ENCODE results near the gene TRABD2B. TPM values are rescaled to one million over a fixed set of nuclear protein-coding genes. Genes with fewer than 3 reads are reported as not detected.

The TRABD2B gene
- total RNA-seq, 1 experiment from 2014 or later, result 10.3 TPM

- H3K4me1 Mint-ChIP-seq, result peaks cover 19% of the 10 kb centered on the region
- TF ChIP-seq TCF7 (CRISPR knock-in tag; IDR thresholded peaks at IDR 0.05; ENCODE audit: low read depth) (no peak), E2F5 (CRISPR knock-in tag; IDR thresholded peaks at IDR 0.05) (no peak), NFE2L1 (CRISPR knock-in tag; IDR thresholded peaks at IDR 0.05) (no peak), SMAD3 (CRISPR knock-in tag; IDR thresholded peaks at IDR 0.05; ENCODE audit: borderline replicate concordance) (no peak), ZNF532 (CRISPR knock-in tag; IDR thresholded peaks at IDR 0.05; ENCODE audit: borderline replicate concordance) (no peak), GTF2I (CRISPR knock-in tag; conservative IDR thresholded peaks at IDR 0.05) (no peak), PRRX2 (CRISPR knock-in tag; IDR thresholded peaks at IDR 0.05) (no peak), FOXK1 (CRISPR knock-in tag; IDR thresholded peaks at IDR 0.05) (no peak), FOXP1 (CRISPR knock-in tag; IDR thresholded peaks at IDR 0.05; ENCODE audit: borderline replicate concordance) (no peak), ZNF416 (CRISPR knock-in tag; IDR thresholded peaks at IDR 0.05) (no peak), ZNF317 (CRISPR knock-in tag; IDR thresholded peaks at IDR 0.05; ENCODE audit: borderline replicate concordance, low read depth) (no peak), SMAD4 (CRISPR knock-in tag; IDR thresholded peaks at IDR 0.05) (no peak), ZNF121 (CRISPR knock-in tag; IDR thresholded peaks at IDR 0.05) (no peak), NFATC4 (CRISPR knock-in tag; IDR thresholded peaks at IDR 0.05) (no peak)
- TF ChIP-seq, protein P1, sequence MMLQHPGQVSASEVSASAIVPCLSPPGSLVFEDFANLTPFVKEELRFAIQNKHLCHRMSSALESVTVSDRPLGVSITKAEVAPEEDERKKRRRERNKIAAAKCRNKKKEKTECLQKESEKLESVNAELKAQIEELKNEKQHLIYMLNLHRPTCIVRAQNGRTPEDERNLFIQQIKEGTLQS (CRISPR knock-in tag; conservative IDR thresholded peaks at IDR 0.05), result no peak
- TF ChIP-seq, protein P2, sequence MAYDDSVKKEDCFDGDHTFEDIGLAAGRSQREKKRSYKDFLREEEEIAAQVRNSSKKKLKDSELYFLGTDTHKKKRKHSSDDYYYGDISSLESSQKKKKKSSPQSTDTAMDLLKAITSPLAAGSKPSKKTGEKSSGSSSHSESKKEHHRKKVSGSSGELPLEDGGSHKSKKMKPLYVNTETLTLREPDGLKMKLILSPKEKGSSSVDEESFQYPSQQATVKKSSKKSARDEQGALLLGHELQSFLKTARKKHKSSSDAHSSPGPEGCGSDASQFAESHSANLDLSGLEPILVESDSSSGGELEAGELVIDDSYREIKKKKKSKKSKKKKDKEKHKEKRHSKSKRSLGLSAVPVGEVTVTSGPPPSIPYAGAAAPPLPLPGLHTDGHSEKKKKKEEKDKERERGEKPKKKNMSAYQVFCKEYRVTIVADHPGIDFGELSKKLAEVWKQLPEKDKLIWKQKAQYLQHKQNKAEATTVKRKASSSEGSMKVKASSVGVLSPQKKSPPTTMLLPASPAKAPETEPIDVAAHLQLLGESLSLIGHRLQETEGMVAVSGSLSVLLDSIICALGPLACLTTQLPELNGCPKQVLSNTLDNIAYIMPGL (CRISPR knock-in tag; IDR thresholded peaks at IDR 0.05), result no peak
- TF ChIP-seq, protein P3, sequence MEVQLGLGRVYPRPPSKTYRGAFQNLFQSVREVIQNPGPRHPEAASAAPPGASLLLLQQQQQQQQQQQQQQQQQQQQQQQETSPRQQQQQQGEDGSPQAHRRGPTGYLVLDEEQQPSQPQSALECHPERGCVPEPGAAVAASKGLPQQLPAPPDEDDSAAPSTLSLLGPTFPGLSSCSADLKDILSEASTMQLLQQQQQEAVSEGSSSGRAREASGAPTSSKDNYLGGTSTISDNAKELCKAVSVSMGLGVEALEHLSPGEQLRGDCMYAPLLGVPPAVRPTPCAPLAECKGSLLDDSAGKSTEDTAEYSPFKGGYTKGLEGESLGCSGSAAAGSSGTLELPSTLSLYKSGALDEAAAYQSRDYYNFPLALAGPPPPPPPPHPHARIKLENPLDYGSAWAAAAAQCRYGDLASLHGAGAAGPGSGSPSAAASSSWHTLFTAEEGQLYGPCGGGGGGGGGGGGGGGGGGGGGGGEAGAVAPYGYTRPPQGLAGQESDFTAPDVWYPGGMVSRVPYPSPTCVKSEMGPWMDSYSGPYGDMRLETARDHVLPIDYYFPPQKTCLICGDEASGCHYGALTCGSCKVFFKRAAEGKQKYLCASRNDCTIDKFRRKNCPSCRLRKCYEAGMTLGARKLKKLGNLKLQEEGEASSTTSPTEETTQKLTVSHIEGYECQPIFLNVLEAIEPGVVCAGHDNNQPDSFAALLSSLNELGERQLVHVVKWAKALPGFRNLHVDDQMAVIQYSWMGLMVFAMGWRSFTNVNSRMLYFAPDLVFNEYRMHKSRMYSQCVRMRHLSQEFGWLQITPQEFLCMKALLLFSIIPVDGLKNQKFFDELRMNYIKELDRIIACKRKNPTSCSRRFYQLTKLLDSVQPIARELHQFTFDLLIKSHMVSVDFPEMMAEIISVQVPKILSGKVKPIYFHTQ (CRISPR knock-in tag; IDR thresholded peaks at IDR 0.05), result no peak
- H3K36me3 Mint-ChIP-seq, result no peaks in the 10 kb centered on the region
- no peak overlapping the region for H3K27ac Mint-ChIP-seq
- ATAC-seq (no peak), DNase-seq (ENCODE audit: low spot score) (no peak)
- CTCF ChIA-PET, result no interaction called here
- no peak overlapping the region for H3K4me3 Mint-ChIP-seq
- POLR2A ChIA-PET, result no interaction called here
- no peaks in the 10 kb centered on the region for H3K27me3 Mint-ChIP-seq (ENCODE audit: low read depth)
- H3K9me3 Mint-ChIP-seq, result no peaks in the 10 kb centered on the region
These were observed 142.0 kb downstream of the TRABD2B start for GRCh38 chr1:47855230-47855629.

Data from WTC11 (cell line).